Thymus (tissue), 11 donors: ENCODE measurements around the gene DBP. TPM values are rescaled to one million over a fixed set of nuclear protein-coding genes. Genes with fewer than 3 reads are reported as not detected.
A peak's percentile ranks its signal among the peaks of the same experiment; 100 is the strongest.

ENCODE experiments used
- DNase-seq, 9 donors: peaks; one replicate each; pipeline ENCODE4 v3.0.0-alpha.2; 2013; ENCODE audit warnings: low spot score in 9 of 9, low read depth in 6 of 9, missing footprints in 1 of 9
- H3K27ac ChIP-seq, 2 donors: one replicate each; pipeline ENCODE4 v1.5.1; 2013; ENCODE audit warnings: control low read depth in 1 of 2, low read depth in 1 of 2, low read length in 1 of 2, mild to moderate bottlenecking in 1 of 2, moderate library complexity in 1 of 2
- H3K27me3 ChIP-seq, 2 donors: one replicate each; pipeline ENCODE4 v1.5.1; 2013; ENCODE audit warnings: low read length in 1 of 2; ENCODE audit not compliant: control insufficient read depth in 2 of 2, insufficient read depth in 1 of 2
- H3K36me3 ChIP-seq, 2 donors: one replicate each; pipeline ENCODE4 v1.5.1; 2013; ENCODE audit warnings: low read length in 1 of 2, mild to moderate bottlenecking in 1 of 2, moderate library complexity in 1 of 2; ENCODE audit not compliant: control insufficient read depth in 2 of 2, insufficient read depth in 2 of 2
- H3K4me1 ChIP-seq, 2 donors: one replicate each; pipeline ENCODE4 v1.5.1; 2013; ENCODE audit warnings: low read length in 2 of 2; ENCODE audit not compliant: control insufficient read depth in 2 of 2, insufficient read depth in 2 of 2
- H3K4me3 ChIP-seq, 2 donors: one replicate each; pipeline ENCODE4 v1.5.1; 2013; ENCODE audit warnings: low read length in 2 of 2, control low read depth in 1 of 2, mild to moderate bottlenecking in 1 of 2
- H3K9me3 ChIP-seq, 2 donors: one replicate each; pipeline ENCODE4 v1.5.1; 2013; ENCODE audit warnings: low read length in 1 of 2, mild to moderate bottlenecking in 1 of 2; ENCODE audit not compliant: control insufficient read depth in 2 of 2, insufficient read depth in 1 of 2
- WGBS: extraction: QIAGEN DNeasy Blood & Tissue Kit; methylation state at CpG from one replicate; pipeline ENCODE4 v1.1.7; 2013; 5-methylcytosine and 5-hydroxymethylcytosine counted together
- polyA plus RNA-seq: library from polyadenylated mRNA; stranded (reverse); fragments of 200-250 nt; gene quantifications from one replicate; pipeline ENCODE4 v1.2.3, GENCODE V29; 2013
- total RNA-seq: library from RNA; stranded (reverse); fragments of 120-200 nt; gene quantifications from one replicate; pipeline ENCODE4 v1.2.4, GENCODE V29; 2013
- donor health status: healthy.

Gene DBP
- total and polyA plus RNA-seq, 2 donors: 15.8 to 21.2 TPM

GRCh38 chr19:48628486-48629296, 8.5 kb downstream of the DBP start:
- Histone ChIP-seq H3K27ac (peak overlapping the region in 1 of 2 donors; percentile 21), H3K27me3 (no peaks in the 10 kb centered on the region), H3K4me1 (peaks cover 10 to 49% of the 10 kb centered on the region in 2 donors), H3K9me3 (peaks cover 0 to 5% of the 10 kb centered on the region in 2 donors), H3K36me3 (peaks cover 48 to 51% of the 10 kb centered on the region in 2 donors), H3K4me3 (no peak overlapping the region)
- DNase-seq: no peak
- 97% methylated on average over 34 of the region's 34 CpGs for WGBS

- Histone ChIP-seq H3K4me1 (peaks cover 10 to 49% of the 10 kb centered on the region in 2 donors), H3K9me3 (peaks cover 0 to 5% of the 10 kb centered on the region in 2 donors), H3K4me3 (no peak overlapping the region), H3K27me3 (no peaks in the 10 kb centered on the region), H3K36me3 (peaks cover 46 to 48% of the 10 kb centered on the region in 2 donors), H3K27ac (no peak overlapping the region)
- WGBS: 97% methylated on average over 17 of the region's 17 CpGs
- no peak for DNase-seq
Observed at GRCh38 chr19:48627865-48628314, 9.3 kb downstream of the DBP start.

GRCh38 chr19:48627201-48627864, 9.8 kb downstream of the DBP start:
- Histone ChIP-seq H3K27me3 (no peaks in the 10 kb centered on the region), H3K4me3 (no peak overlapping the region), H3K9me3 (peaks cover 0 to 5% of the 10 kb centered on the region in 2 donors), H3K27ac (peak overlapping the region in 1 of 2 donors; percentile 60), H3K4me1 (peaks cover 10 to 44% of the 10 kb centered on the region in 2 donors), H3K36me3 (peaks cover 41 to 51% of the 10 kb centered on the region in 2 donors)
- WGBS: 94% methylated on average over 6 of the region's 6 CpGs
- no peak for DNase-seq

- Histone ChIP-seq H3K4me1 (peaks cover 10 to 39% of the 10 kb centered on the region in 2 donors), H3K27ac (peak overlapping the region in 1 of 2 donors; percentile 5), H3K9me3 (peaks cover 0 to 5% of the 10 kb centered on the region in 2 donors), H3K36me3 (peaks cover 34 to 45% of the 10 kb centered on the region in 2 donors), H3K4me3 (no peak overlapping the region), H3K27me3 (no peaks in the 10 kb centered on the region)
- 98% methylated on average over 30 of the region's 30 CpGs for WGBS
- DNase-seq: no peak
Observed at GRCh38 chr19:48625891-48626327, 11.3 kb downstream of the DBP start.

GRCh38 chr19:48624791-48625723, 12.1 kb downstream of the DBP start:
- DNase-seq: no peak
- 88% methylated on average over 24 of the region's 24 CpGs for WGBS

GRCh38 chr19:48624067-48624594, 13.0 kb downstream of the DBP start:
- Histone ChIP-seq H3K36me3 (peaks cover 20 to 27% of the 10 kb centered on the region in 2 donors), H3K27ac (peak overlapping the region; percentile 76 to 85), H3K4me3 (peak overlapping the region; percentile 60), H3K4me1 (peaks cover 10 to 32% of the 10 kb centered on the region in 2 donors), H3K27me3 (no peaks in the 10 kb centered on the region), H3K9me3 (no peaks in the 10 kb centered on the region)
- WGBS: 1% methylated on average over 40 of the region's 40 CpGs
- peak; percentile 86 to 98 (median 95) for DNase-seq

More at GRCh38 chr19:48624791-48625723, 12.1 kb downstream of the DBP start:
- Histone ChIP-seq H3K9me3 (peaks cover 0 to 4% of the 10 kb centered on the region in 2 donors), H3K4me1 (peaks cover 10 to 33% of the 10 kb centered on the region in 2 donors), H3K27ac (peak overlapping the region in 1 of 2 donors; percentile 19), H3K27me3 (no peaks in the 10 kb centered on the region), H3K4me3 (peak overlapping the region; percentile 60), H3K36me3 (peaks cover 28 to 36% of the 10 kb centered on the region in 2 donors)

- peaks cover 10 to 32% of the 10 kb centered on the region in 2 donors for H3K4me1 ChIP-seq
- peaks cover 19 to 22% of the 10 kb centered on the region in 2 donors for H3K36me3 ChIP-seq
- H3K27ac ChIP-seq: peak overlapping the region; percentile 71 to 85
- no peaks in the 10 kb centered on the region for H3K27me3 ChIP-seq
- no peak for DNase-seq
- H3K4me3 ChIP-seq: peak overlapping the region; percentile 34 to 60
- H3K9me3 ChIP-seq: no peaks in the 10 kb centered on the region
- 55% methylated on average over 8 of the region's 8 CpGs for WGBS
Observed at GRCh38 chr19:48623556-48624066, 13.6 kb downstream of the DBP start.
